ENCODE data around the gene ZCCHC24.

Gene ZCCHC24

DNA sequence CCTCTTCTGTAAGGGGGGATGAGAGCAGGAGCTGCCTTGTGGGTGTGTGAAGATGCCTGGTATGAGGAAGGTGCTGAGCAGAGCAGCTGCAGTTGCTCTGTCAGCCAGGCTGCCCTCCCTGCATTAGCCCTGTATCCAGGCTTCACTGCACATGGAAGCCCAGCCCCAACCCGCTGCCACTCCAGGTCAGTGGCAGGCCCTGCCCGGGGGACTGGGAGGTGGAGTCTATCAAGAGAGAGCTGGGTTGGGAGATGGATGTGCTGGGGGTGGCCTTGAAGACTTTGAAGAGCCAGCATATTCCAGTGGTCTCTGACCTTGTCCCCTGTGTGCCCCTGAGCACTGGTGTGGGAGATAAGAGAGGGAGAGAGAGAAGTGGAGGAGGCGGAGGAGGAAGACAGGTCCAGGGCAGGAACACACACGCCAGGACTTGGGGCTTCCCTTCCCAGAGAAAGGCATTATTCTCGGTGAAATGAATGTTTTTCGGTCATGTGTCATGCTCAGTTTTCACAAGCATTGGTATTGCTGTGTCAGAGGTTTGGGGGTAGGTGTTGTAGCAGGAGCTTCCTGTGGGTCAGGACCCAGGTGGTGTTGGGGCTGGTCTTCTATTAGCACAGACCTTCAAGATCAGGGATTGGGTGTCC is 95.5 kb downstream of the ZCCHC24 start:
- 94% methylated on average over 6 of the region's 6 CpGs for WGBS
- Histone ChIP-seq H3K4me1 (ENCODE audit: control insufficient read depth, insufficient read depth, low read depth, low read length) (peaks cover 37% of the 10 kb centered on the region), H3K23ac (ENCODE audit: low read length in 2 of 2) (peak overlapping the region in 1 of 2 experiments; percentile 35), H2BK15ac (ENCODE audit: low read depth, poor library complexity, severe bottlenecking) (peak overlapping the region; percentile 8), H2BK5ac (ENCODE audit: low read depth, low read length, poor library complexity, severe bottlenecking) (no peak overlapping the region), H3K9ac (ENCODE audit: low read length) (peak overlapping the region; percentile 96), H4K91ac (ENCODE audit: low read length) (no peak overlapping the region), H2AFZ (ENCODE audit: low read depth, low read length) (no peak overlapping the region), H3K36me3 (ENCODE audit: control insufficient read depth in 1 of 2, insufficient read depth in 2 of 2, low read depth in 1 of 2, low read length in 2 of 2) (peaks cover 60 to 63% of the 10 kb centered on the region in 2 experiments), H3K4me2 (ENCODE audit: low read length, poor library complexity, severe bottlenecking) (no peak overlapping the region), H3K27ac (ENCODE audit: low read length, poor library complexity, severe bottlenecking) (no peak overlapping the region), H3K27me3 (ENCODE audit: control insufficient read depth in 1 of 2, insufficient read depth in 1 of 2, low read length in 2 of 2) (no peaks in the 10 kb centered on the region), H4K8ac (ENCODE audit: low read length) (no peak overlapping the region), H3K4me3 (ENCODE audit: insufficient read depth in 1 of 2, low read depth in 1 of 2, low read length in 2 of 2) (peak overlapping the region in 1 of 2 experiments; percentile 90), H2BK120ac (ENCODE audit: low read depth, low read length) (no peak overlapping the region), H2BK12ac (ENCODE audit: low read length in 2 of 2) (peak overlapping the region in 1 of 2 experiments; percentile 8), H2AK5ac (ENCODE audit: low read length, severe bottlenecking) (no peak overlapping the region), H3K9me3 (ENCODE audit: control insufficient read depth, low read length) (no peaks in the 10 kb centered on the region), H3K14ac (ENCODE audit: low read length in 2 of 2) (peak overlapping the region in 1 of 2 experiments; percentile 45), H3K79me1 (replicated peaks; ENCODE audit: low read length, poor library complexity, severe bottlenecking) (peaks cover 47% of the 10 kb centered on the region), H3K18ac (ENCODE audit: low read depth in 1 of 2, low read length in 2 of 2) (no peak overlapping the region), H3K4ac (ENCODE audit: low read depth in 1 of 2, low read length in 2 of 2) (no peak overlapping the region)
- DNase-seq: no peak

DNA sequence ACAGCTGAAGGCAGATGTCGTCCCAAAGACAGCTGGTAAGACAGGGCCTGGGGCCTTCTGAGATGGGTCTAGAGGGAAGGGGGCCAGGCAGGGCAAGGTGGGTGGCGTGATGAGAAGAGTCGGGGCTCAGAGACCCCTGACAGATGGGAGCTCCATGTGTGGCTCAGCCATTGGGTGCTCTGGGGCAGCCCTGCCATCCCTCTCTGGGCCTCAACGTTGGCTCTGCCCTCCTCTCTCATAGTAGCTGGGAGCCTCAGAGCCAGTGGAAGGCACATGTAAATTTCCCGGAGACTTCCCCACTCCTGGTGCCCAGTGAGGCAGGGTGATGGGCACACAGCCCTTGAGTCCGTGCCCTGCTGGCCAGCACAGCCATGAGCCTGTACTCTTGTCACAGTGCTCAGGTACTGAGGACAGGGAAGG is 96.3 kb downstream of the ZCCHC24 start:
- Histone ChIP-seq H3K4me1 (ENCODE audit: control insufficient read depth, insufficient read depth, low read depth, low read length) (peaks cover 37% of the 10 kb centered on the region), H3K18ac (ENCODE audit: low read depth in 1 of 2, low read length in 2 of 2) (peak overlapping the region in 1 of 2 experiments; percentile 33), H2BK120ac (ENCODE audit: low read depth, low read length) (no peak overlapping the region), H3K27me3 (ENCODE audit: control insufficient read depth in 1 of 2, insufficient read depth in 1 of 2, low read length in 2 of 2) (no peaks in the 10 kb centered on the region), H2BK5ac (ENCODE audit: low read depth, low read length, poor library complexity, severe bottlenecking) (no peak overlapping the region), H3K79me1 (replicated peaks; ENCODE audit: low read length, poor library complexity, severe bottlenecking) (peaks cover 42% of the 10 kb centered on the region), H3K14ac (ENCODE audit: low read length in 2 of 2) (peak overlapping the region in 1 of 2 experiments; percentile 9), H2AFZ (ENCODE audit: low read depth, low read length) (no peak overlapping the region), H3K27ac (ENCODE audit: low read length, poor library complexity, severe bottlenecking) (no peak overlapping the region), H3K4me2 (ENCODE audit: low read length, poor library complexity, severe bottlenecking) (peak overlapping the region; percentile 98), H2BK15ac (ENCODE audit: low read depth, poor library complexity, severe bottlenecking) (peak overlapping the region; percentile 36), H4K8ac (ENCODE audit: low read length) (no peak overlapping the region), H4K91ac (ENCODE audit: low read length) (peak overlapping the region; percentile 40), H3K9me3 (ENCODE audit: control insufficient read depth, low read length) (no peaks in the 10 kb centered on the region), H3K36me3 (ENCODE audit: control insufficient read depth in 1 of 2, insufficient read depth in 2 of 2, low read depth in 1 of 2, low read length in 2 of 2) (peaks cover 53 to 55% of the 10 kb centered on the region in 2 experiments), H2AK5ac (ENCODE audit: low read length, severe bottlenecking) (peak overlapping the region; percentile 68), H3K4me3 (ENCODE audit: insufficient read depth in 1 of 2, low read depth in 1 of 2, low read length in 2 of 2) (peak overlapping the region in 1 of 2 experiments; percentile 90), H3K23ac (ENCODE audit: low read length in 2 of 2) (no peak overlapping the region), H2BK12ac (ENCODE audit: low read length in 2 of 2) (no peak overlapping the region), H3K4ac (ENCODE audit: low read depth in 1 of 2, low read length in 2 of 2) (peak overlapping the region in 1 of 2 experiments; percentile 70), H3K9ac (ENCODE audit: low read length) (peak overlapping the region; percentile 96)
- no peak for DNase-seq
- WGBS: 97% methylated on average over 6 of the region's 6 CpGs

DNA sequence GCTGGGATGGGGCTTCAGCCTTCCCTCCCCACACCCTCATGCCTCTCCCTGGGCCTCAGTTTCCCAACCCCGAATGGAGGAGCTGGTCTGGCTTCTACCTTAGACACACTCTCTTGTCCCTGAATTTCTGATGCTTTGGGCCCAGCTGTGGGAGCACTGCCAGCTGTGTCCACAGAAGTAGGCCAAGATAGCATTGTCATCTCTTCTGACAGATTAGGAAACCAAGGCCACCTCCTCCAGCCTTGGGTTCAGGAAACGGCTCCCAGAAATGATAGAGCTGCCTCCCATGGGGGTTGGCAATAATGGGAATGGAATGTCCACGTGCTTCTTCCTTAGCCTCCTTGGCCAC is 96.8 kb downstream of the ZCCHC24 start:
- Histone ChIP-seq H2BK120ac (ENCODE audit: low read depth, low read length) (peak overlapping the region; percentile 21), H2AFZ (ENCODE audit: low read depth, low read length) (no peak overlapping the region), H3K4ac (ENCODE audit: low read depth in 1 of 2, low read length in 2 of 2) (peak overlapping the region in 1 of 2 experiments; percentile 70), H3K18ac (ENCODE audit: low read depth in 1 of 2, low read length in 2 of 2) (peak overlapping the region; percentile 97 to 98), H2BK5ac (ENCODE audit: low read depth, low read length, poor library complexity, severe bottlenecking) (no peak overlapping the region), H3K27me3 (ENCODE audit: control insufficient read depth in 1 of 2, insufficient read depth in 1 of 2, low read length in 2 of 2) (no peaks in the 10 kb centered on the region), H2BK12ac (ENCODE audit: low read length in 2 of 2) (no peak overlapping the region), H3K4me3 (ENCODE audit: insufficient read depth in 1 of 2, low read depth in 1 of 2, low read length in 2 of 2) (peak overlapping the region in 1 of 2 experiments; percentile 90), H3K36me3 (ENCODE audit: control insufficient read depth in 1 of 2, insufficient read depth in 2 of 2, low read depth in 1 of 2, low read length in 2 of 2) (peaks cover 48 to 50% of the 10 kb centered on the region in 2 experiments), H2AK5ac (ENCODE audit: low read length, severe bottlenecking) (peak overlapping the region; percentile 68), H3K4me2 (ENCODE audit: low read length, poor library complexity, severe bottlenecking) (peak overlapping the region; percentile 98), H3K9ac (ENCODE audit: low read length) (peak overlapping the region; percentile 96), H3K4me1 (ENCODE audit: control insufficient read depth, insufficient read depth, low read depth, low read length) (peaks cover 37% of the 10 kb centered on the region), H3K9me3 (ENCODE audit: control insufficient read depth, low read length) (no peaks in the 10 kb centered on the region), H2BK15ac (ENCODE audit: low read depth, poor library complexity, severe bottlenecking) (no peak overlapping the region), H3K23ac (ENCODE audit: low read length in 2 of 2) (no peak overlapping the region), H3K14ac (ENCODE audit: low read length in 2 of 2) (peak overlapping the region in 1 of 2 experiments; percentile 9), H4K8ac (ENCODE audit: low read length) (peak overlapping the region; percentile 12), H3K79me1 (replicated peaks; ENCODE audit: low read length, poor library complexity, severe bottlenecking) (peaks cover 39% of the 10 kb centered on the region), H4K91ac (ENCODE audit: low read length) (no peak overlapping the region), H3K27ac (ENCODE audit: low read length, poor library complexity, severe bottlenecking) (no peak overlapping the region)
- WGBS: 100% methylated on average over 1 of the region's 3 CpGs
- DNase-seq: no peak

- H3K79me1 ChIP-seq (replicated peaks; ENCODE audit: low read length, poor library complexity, severe bottlenecking): peaks cover 35% of the 10 kb centered on the region
- no peaks in the 10 kb centered on the region for H3K9me3 ChIP-seq (ENCODE audit: control insufficient read depth, low read length)
- H3K9ac ChIP-seq (ENCODE audit: low read length): peak overlapping the region; percentile 96
- peak overlapping the region; percentile 76 to 98 for H3K14ac ChIP-seq (ENCODE audit: low read length in 2 of 2)
- peak overlapping the region; percentile 43 for H3K27ac ChIP-seq (ENCODE audit: low read length, poor library complexity, severe bottlenecking)
- DNase-seq: peak; percentile 79
- 8% methylated on average over 34 of the region's 34 CpGs for WGBS
- peak overlapping the region in 1 of 2 experiments; percentile 97 for H3K23ac ChIP-seq (ENCODE audit: low read length in 2 of 2)
- peak overlapping the region; percentile 85 to 90 for H3K4me3 ChIP-seq (ENCODE audit: insufficient read depth in 1 of 2, low read depth in 1 of 2, low read length in 2 of 2)
- peak overlapping the region; percentile 93 for H2BK15ac ChIP-seq (ENCODE audit: low read depth, poor library complexity, severe bottlenecking)
- H4K91ac ChIP-seq (ENCODE audit: low read length): peak overlapping the region; percentile 90
- peaks cover 37% of the 10 kb centered on the region for H3K4me1 ChIP-seq (ENCODE audit: control insufficient read depth, insufficient read depth, low read depth, low read length)
- peak overlapping the region; percentile 97 to 98 for H3K18ac ChIP-seq (ENCODE audit: low read depth in 1 of 2, low read length in 2 of 2)
- no peaks in the 10 kb centered on the region for H3K27me3 ChIP-seq (ENCODE audit: control insufficient read depth in 1 of 2, insufficient read depth in 1 of 2, low read length in 2 of 2)
- H4K8ac ChIP-seq (ENCODE audit: low read length): peak overlapping the region; percentile 83
- peak overlapping the region; percentile 98 for H3K4me2 ChIP-seq (ENCODE audit: low read length, poor library complexity, severe bottlenecking)
- H2AFZ ChIP-seq (ENCODE audit: low read depth, low read length): peak overlapping the region; percentile 43
- peak overlapping the region; percentile 68 for H2AK5ac ChIP-seq (ENCODE audit: low read length, severe bottlenecking)
- peak overlapping the region in 1 of 2 experiments; percentile 55 for H2BK12ac ChIP-seq (ENCODE audit: low read length in 2 of 2)
- H2BK5ac ChIP-seq (ENCODE audit: low read depth, low read length, poor library complexity, severe bottlenecking): peak overlapping the region; percentile 88
- peak overlapping the region; percentile 83 for H2BK120ac ChIP-seq (ENCODE audit: low read depth, low read length)
- H3K4ac ChIP-seq (ENCODE audit: low read depth in 1 of 2, low read length in 2 of 2): peak overlapping the region; percentile 94 to 95
- H3K36me3 ChIP-seq (ENCODE audit: control insufficient read depth in 1 of 2, insufficient read depth in 2 of 2, low read depth in 1 of 2, low read length in 2 of 2): peaks cover 43 to 45% of the 10 kb centered on the region in 2 experiments
These were observed 97.4 kb downstream of the ZCCHC24 start for GRCh38 chr10:79347894-79348639.
